Measurements from ENCODE around the gene HECTD3. TPM values are rescaled to one million over a fixed set of nuclear protein-coding genes. Genes with fewer than 3 reads are reported as not detected.
"Not testable (repeated sequence)": the region's sequence is repeated elsewhere in the genome, so short reads cannot be mapped to it uniquely, and the experiment has no call there.

Gene HECTD3
- total RNA-seq, 2 experiments from 2014 or later, result 29.9 TPM

GRCh38 chr1:45002650-45003645 lies 8.2 kb downstream of the HECTD3 start:
- POLR2A ChIA-PET, result no interaction called here
- CTCF ChIA-PET, result interaction anchor here (1.2 kb wide), 1 partner anchor 17 kb away, joined by 3 read pairs; the partner anchor contains the start of gene EIF2B3

GRCh38 chr1:45001576-45001975 lies 9.5 kb downstream of the HECTD3 start:
- POLR2A ChIA-PET, result not testable (repeated sequence)
- CTCF ChIA-PET, result interaction anchor here (0.6 kb wide), 1 partner anchor 638 kb away, joined by 5 read pairs; no protein-coding TSS in a partner anchor

GRCh38 chr1:45001011-45001481 lies 10.1 kb downstream of the HECTD3 start:
- ChIA-PET POLR2A (no interaction called here), CTCF (no interaction called here)

- CTCF ChIA-PET, result interaction anchor here (0.7 kb wide), 1 partner anchor 84 kb away, joined by 3 read pairs; no protein-coding TSS in a partner anchor
- POLR2A ChIA-PET, result interaction anchor here (1.0 kb wide), 1 partner anchor 199 kb away, joined by 4 read pairs; the partner anchor contains the start of gene PLK3
Measured at GRCh38 chr1:44999232-44999631, 11.9 kb downstream of the HECTD3 start.

GRCh38 chr1:44995467-44996238 lies 15.5 kb downstream of the HECTD3 start:
- ChIA-PET POLR2A (no interaction called here), CTCF (no interaction called here)

- ChIA-PET CTCF (interaction anchor here (0.5 kb wide), 1 partner anchor 498 kb away, joined by 4 read pairs; no protein-coding TSS in a partner anchor), POLR2A (no interaction called here)
Measured at GRCh38 chr1:44994309-44994898, 16.7 kb downstream of the HECTD3 start.

- POLR2A ChIA-PET, result no interaction called here
- CTCF ChIA-PET, result no interaction called here
Measured at GRCh38 chr1:44988531-44989156, 22.5 kb downstream of the HECTD3 start.

GRCh38 chr1:44985747-44986359 lies 25.3 kb downstream of the HECTD3 start:
- POLR2A ChIA-PET, result interaction anchor here (0.6 to 2.1 kb wide), 6 partner anchors 25 to 698 kb away, joined by 3 to 19 read pairs (median 5); partner anchors contain the start of genes HECTD3, MUTYH, TOE1 and UROD
- CTCF ChIA-PET, result interaction anchor here (0.7 to 2.2 kb wide), 8 partner anchors 18 to 405 kb away, joined by 3 to 8 read pairs (median 5); partner anchors contain the start of genes BEST4, HECTD3 and UROD

- CTCF ChIA-PET, POLR2A ChIA-PET: not testable (repeated sequence)
Measured at GRCh38 chr1:44977372-44977771, 33.8 kb downstream of the HECTD3 start.

GRCh38 chr1:44976252-44976651 lies 34.9 kb downstream of the HECTD3 start:
- POLR2A ChIA-PET, result no interaction called here
- CTCF ChIA-PET, result no interaction called here

- POLR2A ChIA-PET, result no interaction called here
Measured at GRCh38 chr1:44973645-44974044, 37.5 kb downstream of the HECTD3 start.

GRCh38 chr1:44970317-44970716 lies 40.8 kb downstream of the HECTD3 start:
- POLR2A ChIA-PET, result no interaction called here

More at GRCh38 chr1:44973645-44974044, 37.5 kb downstream of the HECTD3 start:
- CTCF ChIA-PET, result no interaction called here

GRCh38 chr1:44964396-44964795 lies 46.7 kb downstream of the HECTD3 start:
- POLR2A ChIA-PET, result no interaction called here
- CTCF ChIA-PET, result no interaction called here

More at GRCh38 chr1:44970317-44970716, 40.8 kb downstream of the HECTD3 start:
- CTCF ChIA-PET, result no interaction called here

- CTCF ChIA-PET, result no interaction called here
- POLR2A ChIA-PET, result no interaction called here
Measured at GRCh38 chr1:44962729-44963128, 48.4 kb downstream of the HECTD3 start.

GRCh38 chr1:44962022-44962421 lies 49.1 kb downstream of the HECTD3 start:
- CTCF ChIA-PET, POLR2A ChIA-PET: not testable (repeated sequence)

GRCh38 chr1:44957566-44957965 lies 53.6 kb downstream of the HECTD3 start:
- CTCF ChIA-PET, POLR2A ChIA-PET: not testable (repeated sequence)

- CTCF ChIA-PET, POLR2A ChIA-PET: not testable (repeated sequence)
Measured at GRCh38 chr1:44956077-44956476, 55.0 kb downstream of the HECTD3 start.
